ENCODE measurements around the gene USP7.

- no peak for TF ChIP-seq CTCF (IDR thresholded peaks at IDR 0.05; ENCODE audit: insufficient read depth, low read depth, low read length)
- no peak for TF ChIP-seq EZH2 (IDR thresholded peaks at IDR 0.05; ENCODE audit: insufficient read depth, low read length)
These were observed 1.2 kb downstream of the USP7 start for GRCh38 chr16:8962393-8963009.

All from astrocyte (in vitro differentiated cells and primary cell).